ENCODE data around the gene NOTCH3.

Gene NOTCH3

DNA sequence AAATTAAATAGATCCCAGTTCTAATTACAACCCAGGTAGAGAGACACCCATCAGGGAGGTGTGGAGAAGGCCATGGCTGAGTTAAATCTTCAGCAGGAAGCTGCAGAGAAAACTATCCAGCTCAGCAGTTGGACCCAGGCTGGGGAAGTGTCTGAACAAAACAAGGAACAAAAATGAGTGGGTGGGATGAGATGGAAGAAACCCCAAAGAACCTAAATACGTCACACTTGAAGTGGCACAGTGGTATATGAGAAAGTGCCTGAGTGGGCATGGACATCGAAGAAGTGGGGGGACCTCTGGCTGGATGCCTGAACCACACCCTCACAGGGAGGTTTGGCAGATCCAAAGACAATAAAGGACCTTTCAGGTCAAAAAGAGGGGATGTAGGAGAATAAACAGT is 35.0 kb upstream of the NOTCH3 start:
- no peak for DNase-seq

GRCh38 chr19:15234431-15235130 is 33.8 kb upstream of the NOTCH3 start:
- no peak for DNase-seq

DNA sequence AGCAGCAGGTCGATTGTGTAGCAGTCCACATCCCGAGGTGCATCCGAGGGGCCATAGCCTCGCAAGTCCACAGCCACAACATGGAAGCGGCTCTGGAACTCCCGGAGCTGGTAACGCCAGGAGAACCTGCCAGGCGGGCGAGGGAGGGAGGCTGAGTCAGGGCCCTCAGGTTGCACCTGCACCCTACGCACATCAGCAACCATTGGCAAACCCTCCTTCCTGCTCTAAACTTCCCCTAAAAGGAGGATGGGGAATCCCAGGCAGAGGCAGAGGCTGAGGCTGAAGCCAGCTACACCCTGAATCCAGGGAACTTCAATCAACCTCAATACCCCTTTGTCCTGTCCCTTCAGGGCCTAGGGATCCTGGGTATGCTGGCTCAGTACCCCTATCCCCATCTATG is 30.5 kb upstream of the NOTCH3 start:
- no peak for DNase-seq

- DNase-seq: no peak
Observed at GRCh38 chr19:15227261-15227660, 26.5 kb upstream of the NOTCH3 start.

- no peak for DNase-seq
Observed at GRCh38 chr19:15225760-15226159, 25.0 kb upstream of the NOTCH3 start.

DNA sequence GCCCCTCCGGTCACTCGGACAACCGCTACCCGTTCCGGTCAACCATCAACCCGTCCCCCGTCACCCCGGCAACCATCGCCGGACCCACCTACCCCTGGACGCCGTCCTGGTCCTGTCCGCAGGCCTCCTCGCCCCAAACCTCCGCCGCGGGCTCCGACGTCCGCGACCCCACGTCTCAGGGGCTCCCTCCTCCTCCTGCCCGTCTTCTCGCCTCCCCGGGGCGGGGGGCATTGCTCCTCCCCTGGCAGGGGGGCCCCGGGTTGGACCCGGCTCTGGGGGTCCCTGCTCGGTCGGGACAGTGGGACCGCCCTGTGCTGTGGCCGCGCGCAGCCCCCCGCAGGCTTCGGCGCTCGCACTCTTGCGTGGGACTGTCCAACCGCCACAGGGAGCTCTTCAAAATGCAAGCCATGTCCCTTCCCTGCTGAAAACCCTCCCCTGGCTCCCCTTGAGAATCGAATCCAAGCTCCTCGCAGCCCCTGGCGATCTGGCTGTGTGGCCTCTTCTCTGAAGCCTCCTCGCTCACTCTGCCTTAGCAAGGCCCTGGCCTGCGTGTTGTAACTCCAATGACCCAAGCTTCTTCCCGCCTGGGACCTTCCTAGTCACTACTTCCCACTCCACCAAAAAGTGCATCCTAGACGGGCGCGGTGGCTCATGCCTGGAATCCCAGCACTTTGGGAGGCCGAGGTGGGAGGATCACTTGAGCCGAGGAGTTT is 23.0 kb upstream of the NOTCH3 start:
- DNase-seq: no peak

DNA sequence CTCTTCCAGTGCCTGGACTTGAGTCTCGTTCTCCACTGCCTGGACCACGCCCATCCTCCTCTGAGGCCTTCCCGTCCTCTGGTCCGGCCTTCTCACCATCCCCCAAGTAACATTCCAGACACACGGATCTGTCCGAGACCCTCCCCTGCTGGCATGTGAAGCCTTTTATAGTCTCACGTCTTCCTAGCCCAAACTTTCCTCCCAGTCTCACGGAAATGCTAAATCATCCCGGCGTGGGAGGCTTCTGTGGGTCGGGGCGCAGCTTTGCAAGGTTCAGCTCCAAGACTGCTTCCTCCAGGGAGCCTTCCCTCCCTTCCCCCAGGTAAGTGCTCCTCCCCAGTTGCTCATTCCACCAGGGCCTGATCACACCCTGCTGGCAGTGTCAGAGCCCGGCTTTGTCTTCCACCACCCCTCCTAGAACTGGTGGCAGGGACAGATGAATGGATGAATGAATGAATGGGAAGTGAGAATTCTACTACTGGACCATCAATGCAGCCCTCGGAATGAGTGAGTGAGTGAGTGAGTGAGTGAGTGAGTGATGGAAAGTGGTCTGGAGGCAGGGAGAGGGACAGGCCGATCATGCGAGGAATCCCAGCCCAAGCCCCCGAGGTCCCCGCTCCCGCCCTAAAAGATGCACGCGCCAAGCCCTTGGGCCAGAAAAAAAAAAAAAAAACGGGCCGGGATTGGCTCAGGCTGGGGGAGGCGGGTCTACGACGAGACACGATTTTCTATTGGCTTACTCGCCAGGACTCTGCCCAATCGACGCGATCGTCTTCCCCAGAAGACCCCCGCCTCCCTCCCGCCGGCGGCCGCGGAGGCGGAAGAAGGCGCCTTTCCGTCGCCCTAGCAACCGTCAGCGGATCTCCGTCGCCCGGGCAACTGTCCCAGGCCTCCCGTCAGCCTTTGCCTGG is 22.2 kb upstream of the NOTCH3 start:
- peak; percentile 91 for DNase-seq

- no peak for DNase-seq
Observed at GRCh38 chr19:15220833-15221232, 20.0 kb upstream of the NOTCH3 start.

- peak; percentile 36 for DNase-seq
Observed at GRCh38 chr19:15218501-15218900, 17.7 kb upstream of the NOTCH3 start.

DNA sequence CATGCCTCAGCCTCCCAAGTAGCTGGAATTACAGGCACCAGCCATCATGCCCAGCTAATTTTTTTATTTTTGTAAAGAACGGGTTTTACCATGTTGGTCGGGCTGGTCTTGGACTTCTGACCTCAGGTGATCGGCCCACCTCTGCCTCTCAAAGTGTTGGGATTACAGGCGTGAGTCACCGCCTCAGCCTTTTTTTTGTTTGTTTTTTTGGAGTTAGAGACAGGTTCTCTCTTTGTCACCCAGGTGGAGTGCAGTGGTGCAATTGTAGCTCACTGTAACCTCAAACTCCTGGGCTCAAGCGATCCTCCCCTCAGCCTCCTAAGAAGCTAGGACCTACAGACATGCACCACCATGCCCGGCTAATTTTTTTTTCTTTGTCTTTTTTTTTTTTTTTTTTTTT is 15.6 kb upstream of the NOTCH3 start:
- DNase-seq: no peak

DNA sequence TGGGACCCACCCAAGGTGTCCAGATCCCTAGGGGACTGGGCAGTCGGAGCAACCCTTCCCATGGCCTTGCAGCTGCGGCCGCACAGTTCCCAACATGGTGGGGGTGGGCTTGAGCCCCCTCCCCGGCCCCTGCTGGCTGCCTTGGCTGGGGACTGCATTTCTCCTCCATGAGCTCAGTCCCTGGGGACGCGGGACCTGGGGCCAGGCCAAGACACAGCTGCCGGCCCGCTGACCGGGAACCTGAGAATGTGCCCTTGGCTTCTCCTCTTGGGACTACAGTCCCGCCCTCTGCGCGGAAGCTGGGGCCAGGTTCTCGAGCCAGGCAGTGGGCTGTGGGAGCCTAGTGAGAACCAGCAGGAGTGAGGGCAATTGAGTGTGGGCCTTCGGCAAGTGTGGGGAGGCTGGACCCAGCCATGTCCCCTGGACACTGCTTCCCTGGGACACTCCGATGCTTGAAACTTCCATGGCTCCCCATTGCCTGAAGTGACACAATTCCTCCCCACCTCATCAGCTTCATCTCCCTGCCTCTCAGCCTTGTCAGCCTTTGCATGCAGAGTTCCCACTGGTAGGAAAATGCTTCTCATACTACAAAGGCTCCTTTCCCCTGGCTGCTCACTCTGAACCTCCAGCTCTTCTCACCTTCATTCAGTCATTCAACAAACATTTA is 13.1 kb upstream of the NOTCH3 start:
- no peak for DNase-seq

DNA sequence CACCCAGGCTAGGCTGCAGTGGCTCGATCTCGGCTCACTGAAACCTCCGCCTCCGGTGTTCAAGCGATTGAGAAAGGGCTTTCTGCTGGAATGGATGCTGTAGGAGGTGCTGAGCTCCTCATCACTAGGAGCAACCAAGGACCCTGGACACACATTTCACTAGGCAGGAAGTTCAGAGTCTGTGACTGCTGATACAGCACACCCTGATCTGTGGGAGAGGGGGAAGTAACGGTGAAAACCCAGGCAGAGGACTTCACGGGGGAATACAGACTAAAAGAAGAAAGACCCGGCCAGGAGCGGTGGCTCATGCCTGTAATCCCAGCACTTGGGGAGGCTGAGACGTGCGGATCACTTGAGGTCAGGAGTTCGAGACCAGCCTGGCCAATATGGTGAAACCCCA is 11.9 kb upstream of the NOTCH3 start:
- DNase-seq: no peak

DNA sequence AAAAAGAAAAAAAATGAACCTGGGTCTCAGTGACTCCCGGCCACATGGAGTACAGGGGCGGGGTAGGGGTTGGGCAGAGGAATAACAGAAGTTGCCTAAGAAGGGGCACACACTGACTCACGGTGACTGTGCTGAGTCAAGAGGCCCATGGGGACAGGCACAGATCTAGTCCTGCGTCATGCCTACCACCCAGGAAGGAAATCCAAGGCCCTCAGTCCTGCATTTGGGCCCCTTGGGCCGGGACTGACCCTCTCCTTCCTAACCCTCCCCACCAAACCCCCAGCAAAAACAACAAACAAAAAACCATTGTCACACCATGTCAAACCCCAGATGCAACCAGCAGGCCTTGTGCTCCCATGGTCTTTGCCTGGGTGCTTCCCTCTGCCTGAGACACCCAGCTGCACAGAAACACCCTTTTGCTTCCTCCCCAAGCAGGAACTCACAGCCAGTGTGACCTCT is 9.6 kb upstream of the NOTCH3 start:
- no peak for DNase-seq

GRCh38 chr19:15201374-15202023 is 704 bp upstream of the NOTCH3 start:
- DNase-seq: no peak

DNA sequence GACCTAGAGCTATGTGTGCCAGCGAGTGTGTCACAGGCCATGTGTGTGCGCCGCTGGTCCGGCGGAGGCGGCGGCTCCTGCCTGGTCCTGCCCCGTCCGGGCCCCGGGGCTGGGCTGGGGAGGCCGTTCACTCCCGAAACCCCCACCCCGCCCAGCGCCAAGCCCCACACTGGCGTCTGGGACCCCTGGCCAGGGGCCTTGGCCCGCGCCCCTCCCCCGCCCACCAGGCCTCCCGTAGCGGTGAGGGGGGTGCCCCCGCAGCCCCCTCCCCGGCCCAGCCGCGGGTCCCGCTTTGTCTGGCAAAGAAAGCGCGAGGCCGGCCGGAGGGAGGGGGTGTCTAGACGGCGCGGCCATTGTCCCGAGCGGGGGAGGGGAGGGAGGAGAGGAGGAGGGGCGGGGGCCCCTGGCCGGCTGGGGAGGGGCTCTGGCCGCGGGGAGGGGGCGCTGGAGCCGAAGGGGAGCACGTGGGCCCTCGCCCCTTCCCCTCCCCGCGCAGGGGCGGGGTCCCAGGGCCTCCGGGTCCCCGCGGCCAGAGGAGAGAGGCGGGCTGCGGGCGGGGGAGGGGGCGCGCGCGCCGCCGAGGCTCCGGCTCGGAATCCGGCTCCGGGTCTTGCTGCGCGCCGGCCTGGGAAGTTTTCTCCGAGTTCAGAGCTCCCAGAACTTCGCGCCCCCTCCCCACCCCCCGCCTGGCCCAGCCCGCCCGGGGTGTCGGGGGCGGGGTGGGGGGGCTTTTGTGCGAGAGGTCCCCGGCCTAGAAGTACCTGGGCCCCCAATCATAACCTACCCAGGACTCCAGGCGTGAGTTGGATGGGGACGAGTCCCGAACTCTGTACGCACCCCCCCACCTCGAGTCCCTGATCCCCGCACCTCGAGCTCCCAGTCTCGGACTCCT is 888 bp downstream of the NOTCH3 start:
- DNase-seq: no peak

DNA sequence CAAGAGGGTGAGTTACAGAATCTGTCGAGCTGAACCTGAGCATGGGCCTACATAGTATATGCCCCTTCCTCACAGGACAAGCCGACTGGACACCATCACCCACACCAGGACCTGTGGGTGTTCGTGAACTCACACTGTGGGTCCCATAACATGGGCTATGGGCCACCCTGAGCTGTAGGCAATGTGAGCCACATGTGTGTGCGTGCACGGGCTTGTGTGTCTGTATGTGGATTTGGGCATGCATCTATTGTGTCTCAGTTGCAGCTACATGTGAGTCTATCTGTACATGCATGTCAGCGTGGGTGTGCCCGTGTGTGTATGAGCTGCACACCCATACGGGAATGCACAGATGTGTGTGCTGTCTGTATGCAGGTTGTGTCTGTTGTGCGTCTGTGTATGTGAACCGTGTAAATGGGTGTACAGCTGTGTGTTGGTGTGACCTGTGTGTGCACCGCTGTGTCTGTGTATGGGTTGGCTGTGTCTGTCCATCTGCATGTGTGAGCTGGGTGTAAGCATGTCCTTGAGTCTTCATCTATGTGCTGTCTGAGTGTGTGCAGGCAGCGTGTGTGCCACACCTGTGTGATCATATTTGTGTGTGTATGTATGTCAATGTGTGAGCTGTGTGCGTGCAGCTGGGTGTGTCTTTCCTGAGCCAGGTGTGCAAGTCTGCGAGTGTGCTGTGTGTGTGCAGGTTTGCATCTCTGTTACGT is 1.7 kb downstream of the NOTCH3 start:
- no peak for DNase-seq

DNA sequence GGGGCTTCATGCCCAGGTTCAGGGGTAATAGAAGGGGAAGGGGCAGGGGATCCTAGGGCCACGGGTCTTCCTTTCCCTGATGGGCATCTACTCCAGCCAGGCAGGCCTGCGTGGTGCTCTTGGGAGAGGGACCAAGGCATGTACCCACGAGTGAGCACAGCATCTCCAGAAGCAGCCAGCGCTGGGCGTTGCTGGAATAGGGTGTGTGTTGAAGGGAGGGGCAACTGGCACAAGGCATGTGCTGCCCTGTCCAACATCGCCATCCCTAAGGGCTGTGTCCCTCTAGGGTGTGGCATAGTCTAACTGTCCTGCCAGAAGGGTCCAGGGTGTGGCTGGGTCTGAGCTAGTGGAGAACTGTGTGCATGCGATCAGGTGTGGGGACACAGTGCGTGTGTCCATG is 2.9 kb downstream of the NOTCH3 start:
- no peak for DNase-seq

DNA sequence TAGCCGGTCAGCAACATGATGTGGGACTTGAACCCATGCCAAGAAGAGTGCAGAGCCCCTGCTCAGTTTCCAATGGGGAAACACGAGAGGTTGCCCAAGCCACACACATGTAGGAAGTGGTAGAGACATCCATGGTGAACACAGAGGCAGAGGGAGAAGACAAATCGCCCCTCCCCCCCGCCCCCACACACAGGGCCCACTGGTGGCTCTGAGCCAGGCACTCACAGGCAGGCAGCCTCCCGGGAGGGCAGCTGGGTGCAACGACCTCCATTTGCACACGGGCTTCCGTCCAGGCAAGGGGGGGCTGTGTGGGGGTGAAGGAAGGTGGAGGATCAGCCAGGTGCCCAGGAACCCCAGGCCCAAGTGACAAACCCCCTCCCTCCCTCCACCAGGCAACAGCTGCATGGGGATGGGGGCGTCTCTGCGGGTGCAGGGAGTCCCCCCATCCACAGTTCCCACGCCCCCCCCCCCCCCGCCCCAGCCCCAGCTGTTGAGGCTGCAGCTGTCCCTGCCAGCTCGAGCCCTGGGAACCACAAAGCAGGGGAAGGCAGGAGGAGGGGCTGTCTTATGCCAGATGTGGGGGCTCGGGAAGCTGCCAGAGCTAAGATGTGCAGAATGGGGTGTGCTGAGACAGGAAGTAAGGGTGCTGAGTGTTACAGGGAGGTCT is 3.4 kb downstream of the NOTCH3 start:
- no peak for DNase-seq

- no peak for DNase-seq
Observed at GRCh38 chr19:15196360-15197005, 4.3 kb downstream of the NOTCH3 start.

Measured in NCI-H2171 (cell line).